NCI-H345 treated with DMSO at 0.1 percent for 48 hours (cell line): ENCODE data around the gene JADE1.

Experiments used
- DNase-seq: peaks from one replicate; lab custom pipeline; 2025; ENCODE audit not compliant: unreplicated experiment; lab: John Stamatoyannopoulos, UW

JADE1 gene

GRCh38 chr4:128810331-128810870 lies 901 bp downstream of the JADE1 start:
- peak; percentile 44 for DNase-seq

- DNase-seq = peak; percentile 44
These were observed 1.5 kb downstream of the JADE1 start for GRCh38 chr4:128810871-128811570.

DNA sequence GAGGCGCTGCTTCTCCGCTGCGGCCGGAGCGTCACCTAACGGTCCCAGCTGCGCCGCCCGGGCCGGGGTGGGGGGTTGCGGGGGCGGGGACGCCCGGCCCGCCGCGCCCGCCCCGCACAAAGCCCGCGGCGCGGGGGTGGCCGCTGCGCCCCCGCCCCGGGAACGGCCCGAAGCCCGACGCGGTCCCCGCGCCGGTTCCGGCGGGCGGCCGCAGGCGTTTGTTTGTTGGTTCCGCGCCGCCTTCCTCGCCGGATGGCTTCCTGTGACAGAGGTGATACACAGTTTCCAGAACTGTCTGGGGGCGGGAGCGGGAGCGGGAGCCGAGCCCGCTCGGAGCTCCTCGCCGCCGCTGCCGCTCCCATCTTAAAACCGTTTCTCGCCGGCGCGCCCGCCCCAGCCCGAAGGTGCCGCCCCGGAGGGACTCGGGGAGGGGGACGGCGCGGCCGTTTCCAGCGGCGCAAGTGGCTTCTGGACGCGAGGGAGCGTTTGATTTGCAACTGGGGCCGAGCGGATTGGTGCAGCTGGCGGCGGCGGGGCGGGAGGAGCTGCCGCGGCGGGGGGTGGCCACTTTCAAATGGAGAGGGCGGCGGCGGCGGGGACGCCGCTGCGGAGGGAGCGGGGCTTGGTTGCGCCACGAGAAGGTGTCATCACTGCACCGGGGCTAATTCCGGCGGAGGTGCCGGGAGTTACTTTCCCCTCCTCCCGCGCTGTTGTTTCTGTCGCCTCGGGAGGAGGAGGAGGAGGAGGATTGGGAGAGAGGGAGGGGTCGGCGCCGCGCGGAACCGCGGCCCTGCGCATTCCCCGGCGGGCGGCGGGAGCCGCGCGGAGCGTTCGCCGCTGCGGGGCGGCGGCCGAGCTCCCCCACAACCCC lies 2.3 kb downstream of the JADE1 start:
- peak; percentile 40 for DNase-seq

DNA sequence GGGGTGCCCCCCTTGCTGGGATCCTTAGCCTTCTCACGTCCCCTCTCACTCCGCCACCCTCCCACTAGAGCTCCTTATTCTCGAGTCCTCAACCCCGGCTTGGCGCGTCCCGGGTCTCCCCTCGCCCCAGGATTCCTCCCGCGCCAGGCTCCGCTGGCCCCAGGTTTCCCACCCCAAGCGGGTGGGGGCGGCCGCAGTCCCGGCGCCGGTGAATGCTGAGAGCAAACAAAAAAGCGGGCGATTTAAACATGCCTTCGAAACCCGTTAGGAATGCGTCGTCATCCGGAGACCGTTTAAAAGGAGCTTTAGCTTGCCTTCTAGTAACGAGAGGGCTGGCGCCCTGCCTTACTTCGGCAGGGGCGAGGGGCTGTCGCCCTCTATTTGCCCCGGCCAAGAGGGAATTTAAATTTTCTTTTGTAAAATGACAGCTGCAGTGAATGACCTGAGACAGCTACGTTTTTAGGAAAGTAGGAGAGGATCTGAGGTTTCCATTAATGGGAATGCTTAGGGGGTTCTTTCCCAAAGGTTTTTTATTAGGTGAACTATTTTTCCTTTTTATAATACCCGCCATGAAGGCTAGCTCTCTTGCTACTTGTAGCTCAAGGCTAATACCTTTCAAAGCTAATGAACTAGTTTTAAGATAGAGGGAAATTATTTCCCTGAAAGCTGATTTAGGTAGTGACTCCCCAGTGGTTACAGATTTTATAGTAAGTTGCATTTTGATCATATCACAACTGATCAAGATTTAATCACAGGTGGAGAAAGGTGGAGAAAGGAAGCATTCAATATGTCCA lies 3.1 kb downstream of the JADE1 start:
- no peak for DNase-seq

DNA sequence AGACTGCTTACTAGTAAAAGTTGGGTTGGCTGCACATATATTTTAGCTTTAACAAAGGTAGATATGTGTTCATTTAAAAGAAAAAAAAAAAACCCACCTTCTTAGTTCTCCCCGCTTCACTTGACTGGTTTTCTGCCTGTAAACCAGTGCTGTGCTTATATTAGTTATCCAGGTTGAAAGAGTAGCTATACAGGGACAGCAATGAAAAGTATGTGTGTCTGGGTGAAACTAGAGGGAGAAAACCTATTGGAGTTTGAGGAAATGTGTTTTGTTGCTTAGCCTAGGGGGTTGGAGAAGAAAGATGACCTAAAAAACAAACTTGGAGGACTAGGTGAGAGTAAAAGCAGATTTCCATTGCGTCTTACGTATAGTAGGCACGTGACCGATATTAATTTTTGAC lies 4.5 kb downstream of the JADE1 start:
- no peak for DNase-seq

DNA sequence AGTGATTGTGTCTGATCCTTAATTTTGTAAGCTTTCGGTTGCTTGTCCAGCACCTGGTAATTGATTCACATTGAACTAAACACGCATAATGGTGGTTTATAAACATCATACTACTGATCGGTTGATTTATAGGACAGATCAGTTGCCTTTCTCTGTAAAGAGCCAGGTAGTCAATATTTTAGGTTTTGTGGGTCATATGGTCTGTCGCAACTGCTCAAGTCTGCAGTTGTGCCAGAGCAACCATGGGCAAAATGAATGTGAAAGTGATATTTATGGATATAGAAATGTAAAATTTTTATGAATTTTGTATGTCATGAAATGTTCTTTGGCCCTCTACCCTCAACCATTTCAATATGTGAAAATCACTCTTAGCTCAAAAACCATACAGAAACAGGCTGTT lies 8.9 kb downstream of the JADE1 start:
- no peak for DNase-seq

DNA sequence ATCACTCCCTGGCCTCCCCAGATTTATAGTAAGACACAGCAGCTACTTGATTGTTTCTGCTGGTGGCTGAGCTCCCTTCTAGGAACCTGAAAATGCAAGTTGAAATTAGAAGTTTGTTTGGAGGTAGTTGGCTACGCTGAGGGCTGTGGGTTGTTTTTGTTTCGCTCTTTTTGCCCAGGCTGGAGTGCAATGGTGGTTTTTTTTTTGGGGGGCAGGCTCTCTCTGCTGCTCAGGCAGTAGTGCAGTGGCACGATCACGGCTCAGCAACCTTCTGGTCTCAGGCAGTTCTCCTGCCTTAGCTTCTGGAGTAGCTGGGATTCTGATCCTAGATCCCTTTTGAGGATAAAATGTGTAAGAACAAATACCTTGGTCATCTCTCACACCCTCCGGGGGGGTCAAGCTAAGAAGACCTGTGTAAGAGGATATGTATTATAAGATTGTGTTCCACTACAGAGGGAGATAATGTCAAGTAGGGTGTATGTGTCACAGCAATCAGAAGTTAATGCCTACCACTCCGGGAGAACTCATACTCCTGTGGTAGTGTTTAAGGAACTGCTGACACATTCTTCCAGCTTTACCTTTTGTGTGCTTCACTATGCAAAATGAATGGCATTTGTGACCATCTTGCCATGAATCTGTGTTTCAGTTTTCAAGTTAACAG lies 9.7 kb downstream of the JADE1 start:
- no peak for DNase-seq

DNA sequence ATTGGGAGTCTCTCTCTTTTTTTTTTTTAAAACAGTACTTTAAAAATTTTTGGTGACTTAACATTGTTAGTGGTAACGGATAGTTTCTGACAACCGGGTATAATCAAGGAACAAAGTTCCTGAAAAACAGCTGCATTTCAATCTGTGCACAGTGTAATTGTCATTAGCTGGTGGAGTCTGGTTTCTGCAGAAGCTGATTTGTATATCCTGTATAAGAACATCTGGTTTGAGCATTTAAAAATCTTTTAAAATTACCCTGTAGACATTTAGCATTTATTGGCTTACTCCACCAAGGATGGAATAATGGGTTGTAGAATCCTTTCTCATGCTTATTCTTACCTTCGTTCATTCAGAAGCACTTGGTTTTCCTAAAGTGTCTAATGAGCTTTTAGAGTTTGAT lies 11.2 kb downstream of the JADE1 start:
- DNase-seq = no peak

DNA sequence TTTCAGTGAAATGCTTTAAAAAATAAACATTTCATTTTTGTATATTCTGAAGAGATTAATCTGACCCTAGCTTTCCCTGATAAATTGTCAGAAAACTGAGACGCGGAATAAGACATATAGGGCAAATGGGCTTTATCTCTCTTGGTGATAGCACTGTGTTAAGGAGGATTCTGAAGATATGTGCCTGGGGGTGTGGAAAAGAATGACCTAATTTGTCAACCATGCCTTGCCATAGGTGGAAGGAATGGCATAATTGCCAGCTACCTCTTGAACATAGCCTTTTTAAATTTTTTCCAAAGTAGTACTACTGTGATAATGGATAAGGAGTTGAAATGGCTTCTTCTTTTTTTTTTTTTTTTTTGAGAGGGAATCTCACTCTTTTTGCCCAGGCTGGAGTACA lies 11.7 kb downstream of the JADE1 start:
- no peak for DNase-seq

GRCh38 chr4:128823025-128823661 lies 13.6 kb downstream of the JADE1 start:
- DNase-seq = no peak

DNA sequence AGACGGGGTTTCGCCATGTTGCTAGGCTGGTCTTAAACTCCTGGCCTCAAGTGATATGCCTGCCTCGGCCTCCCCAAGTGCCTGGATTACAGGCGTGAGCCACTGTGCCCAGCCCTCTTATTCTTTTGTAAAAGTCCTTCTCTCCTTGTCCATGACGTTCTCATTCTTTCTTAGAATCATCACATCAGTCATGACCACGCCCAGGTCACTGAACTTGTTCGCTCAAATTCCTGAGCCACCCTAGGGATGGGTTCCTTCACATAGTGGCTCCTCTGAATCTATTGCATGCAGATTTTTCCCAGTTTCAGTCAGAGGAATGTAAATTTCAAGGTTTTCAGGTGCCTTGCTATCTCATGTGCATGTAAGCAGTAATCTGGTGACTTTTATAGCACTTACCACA lies 15.7 kb downstream of the JADE1 start:
- DNase-seq = no peak

DNA sequence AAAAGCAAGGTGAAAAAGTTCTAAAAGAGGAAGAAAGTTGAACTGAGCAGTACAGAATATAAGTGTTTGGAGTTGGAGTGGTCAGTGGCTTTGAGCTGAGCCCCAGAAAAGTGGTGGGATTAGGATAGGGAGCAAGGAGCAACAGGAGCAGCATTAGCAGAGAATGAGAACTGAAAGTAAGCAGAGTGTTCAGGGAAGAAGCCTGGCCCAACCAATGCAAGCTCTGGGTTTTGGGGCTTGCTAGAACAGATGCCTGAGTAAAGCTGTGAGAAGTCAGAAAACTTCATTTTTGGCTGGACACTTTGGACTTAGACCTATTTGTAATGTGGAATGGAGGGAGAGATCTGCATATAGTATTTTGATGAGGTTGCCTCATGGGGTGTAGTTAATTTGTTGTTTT lies 17.8 kb downstream of the JADE1 start:
- DNase-seq = no peak

GRCh38 chr4:128830906-128831503 lies 21.5 kb downstream of the JADE1 start:
- DNase-seq = no peak

GRCh38 chr4:128831531-128832242 lies 22.2 kb downstream of the JADE1 start:
- DNase-seq = peak; percentile 23

DNA sequence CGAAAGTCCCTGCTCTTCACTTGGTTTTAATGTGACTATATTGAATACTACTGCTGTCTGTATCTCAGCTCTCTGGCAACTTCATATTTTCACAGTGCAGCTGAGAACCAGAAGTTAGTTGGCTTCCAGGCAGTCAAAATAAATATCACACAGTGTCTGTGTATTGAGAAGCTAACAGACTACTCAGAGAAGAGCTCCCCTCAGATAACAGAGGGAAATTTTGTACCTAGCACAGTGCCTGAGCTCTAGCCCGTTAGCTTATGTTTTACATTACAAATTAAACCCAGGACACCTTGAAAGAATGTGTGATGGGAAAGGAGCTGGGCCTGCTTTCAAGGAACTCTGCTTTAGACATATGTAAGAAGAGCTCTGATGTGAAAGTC lies 22.7 kb downstream of the JADE1 start:
- DNase-seq = no peak

- DNase-seq = no peak
These were observed 26.2 kb downstream of the JADE1 start for GRCh38 chr4:128835498-128836222.

GRCh38 chr4:128837198-128837597 lies 27.7 kb downstream of the JADE1 start:
- no peak for DNase-seq

DNA sequence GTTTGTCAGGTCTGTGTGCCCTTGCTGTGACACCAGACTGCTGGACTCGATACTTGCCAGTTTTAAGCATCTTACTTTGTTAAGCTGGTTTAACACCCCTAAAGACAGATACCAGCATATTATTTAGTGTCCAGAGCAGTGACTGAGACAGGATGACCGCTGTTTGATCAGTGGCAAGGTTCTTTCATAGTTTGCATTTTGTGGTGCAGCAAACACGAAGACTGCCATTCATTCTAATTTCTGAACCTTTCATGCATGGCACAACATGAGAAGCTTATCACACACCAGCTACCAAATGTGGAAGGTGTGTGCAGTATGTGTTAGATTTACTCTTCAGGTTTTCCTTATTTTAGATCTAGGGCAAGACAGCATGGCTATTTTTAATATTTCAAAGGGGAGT lies 28.2 kb downstream of the JADE1 start:
- DNase-seq = no peak
